ENCODE results near the gene PAX3. TPM values are rescaled to one million over a fixed set of nuclear protein-coding genes. Genes with fewer than 3 reads are reported as not detected.

Gene PAX3
- total and polyA plus RNA-seq, 9 of the 15 experiments (the other 6 are each of a cell fraction or from before 2014, with no cell fraction given), result not detected

DNA sequence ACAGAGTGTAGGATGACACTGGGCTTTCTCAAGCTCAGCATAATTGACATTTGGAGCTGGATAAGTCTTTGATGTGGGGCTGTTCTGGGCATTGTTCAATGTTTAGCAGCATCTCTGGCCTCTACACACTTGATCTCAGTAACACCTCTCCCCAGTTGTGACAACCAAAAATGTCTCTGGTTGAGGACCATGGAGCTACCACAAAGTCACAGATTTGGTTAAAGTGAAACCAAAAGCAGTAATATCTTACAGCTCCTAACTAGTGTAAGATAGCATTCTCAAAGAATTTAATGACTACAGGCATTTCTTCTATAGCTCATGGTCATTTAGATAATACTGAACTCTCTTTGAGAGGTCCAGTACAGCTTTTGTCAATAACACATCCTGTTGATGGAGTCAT is 23.4 kb upstream of the PAX3 start:
- H3K4me3 ChIP-seq, result no peak overlapping the region
- no peak overlapping the region for H3K27ac ChIP-seq (ENCODE audit: extremely low read depth, low read depth, low read length)
- BruUV-seq (replicated peaks), result no TSS peak
- intact Hi-C loops (cut with micrococcal nuclease) (no loop called here), in situ Hi-C loops (cut with MboI) (loop anchor here (25.0 kb wide), 1 partner anchor 240 kb away; no protein-coding TSS in a partner anchor)
- H3K36me3 ChIP-seq (ENCODE audit: control insufficient read depth, insufficient read depth, low read length), result no peaks in the 10 kb centered on the region
- H3K9ac ChIP-seq (ENCODE audit: insufficient read depth in 1 of 2, low read depth in 2 of 2, low read length in 2 of 2), result no peak overlapping the region
- peaks cover 0 to 4% of the 10 kb centered on the region in 2 experiments; a peak in 2 of 5 replicates for H3K4me1 ChIP-seq (replicated peaks in 1 of 2; ENCODE audit: control insufficient read depth in 2 of 2, insufficient read depth in 2 of 2, low read length in 2 of 2)
- ChIA-PET POLR2A (no interaction called here), CTCF (ENCODE audit: low intra/inter-chr PET ratio) (no interaction called here)
- no peak overlapping the region for H3K4me2 ChIP-seq (ENCODE audit: insufficient read depth, low read length)
- no peaks in the 10 kb centered on the region for H3K79me2 ChIP-seq (ENCODE audit: control insufficient read depth, insufficient read depth, low read length)
- no peaks in the 10 kb centered on the region for H3K27me3 ChIP-seq (ENCODE audit: control insufficient read depth in 2 of 2, insufficient read depth in 2 of 2, low read length in 2 of 2)
- FAIRE-seq, result no peak
- DNase-seq (ENCODE audit: extremely low read depth in 1 of 4, low spot score in 3 of 4), result no peak
- ATAC-seq, result no peak
- no peaks in the 10 kb centered on the region for H4K20me1 ChIP-seq (replicated peaks; ENCODE audit: control insufficient read depth, insufficient read depth, low read length)
- no peaks in the 10 kb centered on the region for H3K9me3 ChIP-seq (replicated peaks; ENCODE audit: control insufficient read depth, insufficient read depth, low read depth, low read length)
- no peaks in the 10 kb centered on the region for H3K9me1 ChIP-seq (ENCODE audit: control insufficient read depth, insufficient read depth, low read length)
- no peak overlapping the region for H2AFZ ChIP-seq (ENCODE audit: low read depth, low read length)
- TF ChIP-seq TCFL5 (CRISPR knock-in tag; conservative IDR thresholded peaks at IDR 0.05), result no peak
- no peak for TF ChIP-seq RB1 (IDR thresholded peaks at IDR 0.05; ENCODE audit: low read depth)
- TF ChIP-seq, protein P1, sequence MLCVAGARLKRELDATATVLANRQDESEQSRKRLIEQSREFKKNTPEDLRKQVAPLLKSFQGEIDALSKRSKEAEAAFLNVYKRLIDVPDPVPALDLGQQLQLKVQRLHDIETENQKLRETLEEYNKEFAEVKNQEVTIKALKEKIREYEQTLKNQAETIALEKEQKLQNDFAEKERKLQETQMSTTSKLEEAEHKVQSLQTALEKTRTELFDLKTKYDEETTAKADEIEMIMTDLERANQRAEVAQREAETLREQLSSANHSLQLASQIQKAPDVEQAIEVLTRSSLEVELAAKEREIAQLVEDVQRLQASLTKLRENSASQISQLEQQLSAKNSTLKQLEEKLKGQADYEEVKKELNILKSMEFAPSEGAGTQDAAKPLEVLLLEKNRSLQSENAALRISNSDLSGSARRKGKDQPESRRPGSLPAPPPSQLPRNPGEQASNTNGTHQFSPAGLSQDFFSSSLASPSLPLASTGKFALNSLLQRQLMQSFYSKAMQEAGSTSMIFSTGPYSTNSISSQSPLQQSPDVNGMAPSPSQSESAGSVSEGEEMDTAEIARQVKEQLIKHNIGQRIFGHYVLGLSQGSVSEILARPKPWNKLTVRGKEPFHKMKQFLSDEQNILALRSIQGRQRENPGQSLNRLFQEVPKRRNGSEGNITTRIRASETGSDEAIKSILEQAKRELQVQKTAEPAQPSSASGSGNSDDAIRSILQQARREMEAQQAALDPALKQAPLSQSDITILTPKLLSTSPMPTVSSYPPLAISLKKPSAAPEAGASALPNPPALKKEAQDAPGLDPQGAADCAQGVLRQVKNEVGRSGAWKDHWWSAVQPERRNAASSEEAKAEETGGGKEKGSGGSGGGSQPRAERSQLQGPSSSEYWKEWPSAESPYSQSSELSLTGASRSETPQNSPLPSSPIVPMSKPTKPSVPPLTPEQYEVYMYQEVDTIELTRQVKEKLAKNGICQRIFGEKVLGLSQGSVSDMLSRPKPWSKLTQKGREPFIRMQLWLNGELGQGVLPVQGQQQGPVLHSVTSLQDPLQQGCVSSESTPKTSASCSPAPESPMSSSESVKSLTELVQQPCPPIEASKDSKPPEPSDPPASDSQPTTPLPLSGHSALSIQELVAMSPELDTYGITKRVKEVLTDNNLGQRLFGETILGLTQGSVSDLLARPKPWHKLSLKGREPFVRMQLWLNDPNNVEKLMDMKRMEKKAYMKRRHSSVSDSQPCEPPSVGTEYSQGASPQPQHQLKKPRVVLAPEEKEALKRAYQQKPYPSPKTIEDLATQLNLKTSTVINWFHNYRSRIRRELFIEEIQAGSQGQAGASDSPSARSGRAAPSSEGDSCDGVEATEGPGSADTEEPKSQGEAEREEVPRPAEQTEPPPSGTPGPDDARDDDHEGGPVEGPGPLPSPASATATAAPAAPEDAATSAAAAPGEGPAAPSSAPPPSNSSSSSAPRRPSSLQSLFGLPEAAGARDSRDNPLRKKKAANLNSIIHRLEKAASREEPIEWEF (CRISPR knock-in tag; IDR thresholded peaks at IDR 0.05), result no peak
